ENCODE measurements around the gene SETDB1.
"Not testable (repeated sequence)": the region's sequence is repeated elsewhere in the genome, so short reads cannot be mapped to it uniquely, and the experiment has no call there.

The SETDB1 gene

GRCh38 chr1:150928286-150928685 lies 2.1 kb downstream of the SETDB1 start:
- in situ Hi-C loops (cut with MboI; ENCODE audit: low sequenced_read_pairs) = no loop called here

- in situ Hi-C loops (cut with MboI; ENCODE audit: low sequenced_read_pairs) = not testable (repeated sequence)
Observed at GRCh38 chr1:150928775-150929174, 2.6 kb downstream of the SETDB1 start.

DNA sequence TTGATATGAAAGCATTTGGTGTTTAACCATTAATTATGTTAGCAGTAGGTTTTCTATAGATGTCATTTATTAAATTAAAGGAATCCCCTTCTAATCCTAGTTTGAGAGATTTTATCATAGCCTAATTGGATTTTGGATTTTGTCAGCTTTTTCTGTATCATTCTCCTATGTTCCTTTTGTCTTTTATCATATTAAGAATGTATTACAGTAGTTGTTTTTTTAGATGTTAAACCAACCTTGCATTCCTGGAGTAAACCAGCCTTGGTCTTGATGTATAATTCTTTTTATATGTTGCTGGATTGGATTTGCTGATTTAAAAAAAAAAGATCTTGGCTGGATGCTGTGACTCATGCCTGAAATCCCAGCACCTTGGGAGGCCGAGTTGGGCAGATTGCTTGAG lies 5.6 kb downstream of the SETDB1 start:
- in situ Hi-C loops (cut with MboI; ENCODE audit: low sequenced_read_pairs) = no loop called here

DNA sequence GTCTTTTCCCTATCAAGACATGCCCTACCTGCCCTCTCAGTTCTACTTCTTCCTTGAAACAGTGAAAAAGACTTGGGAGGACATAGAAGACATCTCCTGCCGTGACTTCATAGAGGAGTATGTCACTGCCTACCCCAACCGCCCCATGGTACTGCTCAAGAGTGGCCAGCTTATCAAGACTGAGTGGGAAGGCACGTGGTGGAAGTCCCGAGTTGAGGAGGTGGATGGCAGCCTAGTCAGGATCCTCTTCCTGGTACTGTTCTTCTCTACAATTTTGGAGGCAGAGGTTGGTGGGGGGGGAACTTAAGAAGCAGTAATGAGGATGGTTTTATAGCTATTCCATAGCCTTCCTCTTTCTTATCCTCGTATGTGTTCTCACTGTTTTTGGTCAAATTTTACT lies 18.7 kb downstream of the SETDB1 start:
- in situ Hi-C loops (cut with MboI; ENCODE audit: low sequenced_read_pairs) = no loop called here

- in situ Hi-C loops (cut with MboI; ENCODE audit: low sequenced_read_pairs) = no loop called here
Observed at GRCh38 chr1:150954708-150955107, 28.5 kb downstream of the SETDB1 start.

DNA sequence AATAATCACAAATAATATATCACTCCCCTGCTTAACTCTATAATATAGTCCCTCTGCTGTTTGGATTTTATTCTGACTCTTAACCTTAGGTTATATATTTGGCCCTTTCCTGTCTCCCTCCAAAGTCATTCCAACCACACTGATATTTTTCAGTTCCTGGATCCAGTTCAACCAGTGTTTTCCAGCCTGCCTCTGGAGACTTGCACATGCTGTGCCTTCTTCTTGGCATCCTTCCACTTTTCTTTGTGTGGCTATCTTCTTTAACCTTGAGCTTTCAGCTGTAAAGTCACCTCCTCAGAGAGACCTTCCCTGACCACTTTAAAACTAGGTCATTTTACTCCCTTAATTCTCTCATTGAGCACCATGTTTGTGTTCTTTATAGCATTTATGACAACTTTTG lies 29.1 kb downstream of the SETDB1 start:
- in situ Hi-C loops (cut with MboI; ENCODE audit: low sequenced_read_pairs) = no loop called here

DNA sequence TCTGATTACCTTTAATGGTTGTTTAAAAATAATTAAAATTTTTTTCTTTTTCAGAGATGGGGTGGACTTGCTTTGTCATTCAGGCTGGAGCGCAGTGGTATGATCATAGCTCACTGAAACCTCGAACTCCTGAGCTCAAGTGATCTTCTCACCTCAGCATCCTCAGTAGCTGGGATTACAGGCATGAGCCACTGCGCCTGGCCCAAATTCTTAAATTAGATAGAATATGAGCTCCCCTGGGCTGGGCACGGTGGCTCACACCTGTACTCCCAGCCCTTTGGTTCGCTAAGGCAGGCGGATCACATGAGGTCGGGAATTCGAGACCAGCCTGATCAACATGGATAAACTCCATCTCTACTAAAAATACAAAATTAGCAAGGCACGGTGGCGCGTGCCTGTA lies 31.5 kb downstream of the SETDB1 start:
- in situ Hi-C loops (cut with MboI; ENCODE audit: low sequenced_read_pairs) = no loop called here

DNA sequence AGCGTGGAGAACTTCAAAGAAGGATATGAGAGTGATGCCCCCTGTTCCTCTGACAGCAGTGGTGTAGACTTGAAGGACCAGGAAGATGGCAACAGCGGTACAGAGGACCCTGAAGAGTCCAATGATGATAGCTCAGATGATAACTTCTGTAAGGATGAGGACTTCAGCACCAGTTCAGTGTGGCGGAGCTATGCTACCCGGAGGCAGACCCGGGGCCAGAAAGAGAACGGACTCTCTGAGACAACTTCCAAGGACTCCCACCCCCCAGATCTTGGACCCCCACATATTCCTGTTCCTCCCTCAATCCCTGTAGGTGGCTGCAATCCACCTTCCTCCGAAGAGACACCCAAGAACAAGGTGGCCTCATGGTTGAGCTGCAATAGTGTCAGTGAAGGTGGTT lies 34.5 kb downstream of the SETDB1 start:
- in situ Hi-C loops (cut with MboI; ENCODE audit: low sequenced_read_pairs) = no loop called here

GRCh38 chr1:150961756-150962155 lies 35.6 kb downstream of the SETDB1 start:
- in situ Hi-C loops (cut with MboI; ENCODE audit: low sequenced_read_pairs) = no loop called here

GRCh38 chr1:150963321-150964163 lies 37.4 kb downstream of the SETDB1 start:
- in situ Hi-C loops (cut with MboI; ENCODE audit: low sequenced_read_pairs) = no loop called here

- in situ Hi-C loops (cut with MboI; ENCODE audit: low sequenced_read_pairs) = no loop called here
Observed at GRCh38 chr1:150964164-150964489, 38.0 kb downstream of the SETDB1 start.

DNA sequence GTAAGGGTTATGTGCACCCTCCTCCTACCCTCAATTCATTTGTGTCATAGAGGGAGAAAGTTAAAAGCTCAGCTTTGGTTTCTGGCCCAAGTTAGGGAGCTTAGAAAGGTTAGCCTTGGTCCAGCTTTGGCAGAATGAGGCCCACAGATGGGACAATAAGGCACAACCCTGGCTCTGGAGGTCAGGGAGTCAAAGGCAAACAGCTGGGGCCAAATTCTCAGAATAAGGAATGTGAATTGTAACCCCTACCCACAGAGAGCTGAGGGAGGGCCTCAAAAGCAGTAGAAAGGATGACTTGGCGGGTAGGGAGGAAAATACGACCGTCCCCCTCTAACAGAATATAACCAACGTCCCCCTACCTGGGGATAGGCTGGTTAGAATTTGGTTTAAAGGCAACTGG lies 39.4 kb downstream of the SETDB1 start:
- in situ Hi-C loops (cut with MboI; ENCODE audit: low sequenced_read_pairs) = no loop called here

- in situ Hi-C loops (cut with MboI; ENCODE audit: low sequenced_read_pairs) = no loop called here
Observed at GRCh38 chr1:150966011-150966410, 39.8 kb downstream of the SETDB1 start.

DNA sequence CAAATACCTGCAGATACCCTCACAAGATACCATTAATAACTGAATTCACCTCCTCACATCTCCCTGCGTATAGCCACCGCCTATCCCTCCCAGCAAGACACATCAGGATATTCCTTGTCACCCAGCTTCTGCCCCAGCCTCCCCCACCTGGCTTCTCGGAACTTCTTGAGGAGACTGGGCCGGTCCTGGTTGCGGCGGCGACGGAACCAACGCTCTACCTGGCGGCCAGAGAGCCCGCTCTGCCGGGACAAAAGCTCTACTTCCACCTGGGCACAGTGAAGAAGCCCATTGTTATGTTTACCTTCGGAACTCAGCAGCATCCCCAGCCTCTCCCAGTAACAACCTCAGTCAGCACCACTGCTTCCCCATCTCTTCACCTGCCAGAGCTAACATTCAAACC lies 41.8 kb downstream of the SETDB1 start:
- in situ Hi-C loops (cut with MboI; ENCODE audit: low sequenced_read_pairs) = no loop called here

DNA sequence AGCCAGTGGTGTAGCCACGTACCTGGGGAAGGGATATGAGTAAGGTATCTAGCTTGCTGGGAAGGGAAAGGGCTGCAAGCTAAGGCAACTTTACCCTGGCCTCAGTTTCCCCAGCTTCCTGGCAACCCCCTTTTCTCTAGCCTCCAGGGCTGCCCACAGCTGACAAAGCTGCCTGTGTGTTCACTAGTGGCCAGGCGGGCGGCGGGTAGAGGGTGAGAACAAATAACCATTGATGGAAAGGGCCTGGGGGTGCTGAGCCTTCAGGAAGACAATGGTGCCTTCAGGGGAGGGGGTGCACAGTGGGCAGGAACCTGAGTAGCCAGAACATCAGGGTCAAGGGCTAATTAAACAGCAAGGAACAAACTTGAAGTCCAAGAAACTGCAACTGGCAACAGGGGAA lies 42.3 kb downstream of the SETDB1 start:
- in situ Hi-C loops (cut with MboI; ENCODE audit: low sequenced_read_pairs) = no loop called here

GRCh38 chr1:150969626-150970025 lies 43.5 kb downstream of the SETDB1 start:
- in situ Hi-C loops (cut with MboI; ENCODE audit: low sequenced_read_pairs) = no loop called here

- in situ Hi-C loops (cut with MboI; ENCODE audit: low sequenced_read_pairs) = no loop called here
Observed at GRCh38 chr1:150970808-150971582, 44.8 kb downstream of the SETDB1 start.

DNA sequence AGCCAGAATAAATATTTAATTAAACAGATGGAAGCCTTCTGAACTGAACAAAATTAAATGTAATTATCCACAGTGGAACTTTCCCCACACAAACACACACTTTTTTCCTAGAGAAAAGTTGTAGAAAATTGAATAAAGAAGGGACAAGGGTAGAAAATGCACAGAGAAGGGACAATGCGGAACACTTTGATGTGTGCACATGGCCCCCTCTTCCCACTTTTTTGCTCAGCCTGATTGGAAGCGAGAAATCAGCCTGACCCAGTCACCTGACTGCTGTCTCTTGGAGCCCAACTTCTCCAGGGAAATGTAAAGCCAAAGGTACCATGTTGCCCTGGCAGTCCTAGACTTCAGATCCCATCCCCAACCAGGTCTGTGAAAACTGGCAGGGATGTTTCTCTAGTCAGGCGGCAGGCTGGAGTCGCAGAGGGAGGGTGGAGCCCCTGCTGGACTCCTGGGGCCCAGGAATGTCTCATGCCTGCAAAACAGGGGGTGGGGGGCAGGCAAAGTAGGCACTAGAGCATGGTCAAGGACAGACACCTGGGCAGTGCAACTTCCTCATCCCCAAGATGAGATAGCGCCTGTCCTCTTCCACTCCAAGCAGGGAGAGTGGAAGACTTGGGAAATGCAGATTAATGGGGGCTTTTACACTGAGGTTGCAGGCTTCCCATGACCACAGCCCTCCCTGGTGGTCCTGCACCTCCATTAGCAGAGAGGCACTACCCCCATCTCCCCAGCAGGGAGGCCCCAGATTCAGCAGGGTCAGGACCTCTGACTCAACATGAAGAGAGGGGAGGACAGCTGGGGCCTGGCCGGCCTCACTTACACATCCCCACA lies 45.6 kb downstream of the SETDB1 start:
- in situ Hi-C loops (cut with MboI; ENCODE audit: low sequenced_read_pairs) = no loop called here

- in situ Hi-C loops (cut with MboI; ENCODE audit: low sequenced_read_pairs) = no loop called here
Observed at GRCh38 chr1:150972417-150972940, 46.3 kb downstream of the SETDB1 start.

GRCh38 chr1:150973258-150973835 lies 47.2 kb downstream of the SETDB1 start:
- in situ Hi-C loops (cut with MboI; ENCODE audit: low sequenced_read_pairs) = no loop called here
